Glutamatergic neuron (in vitro differentiated cells): ENCODE data around the gene COL19A1. TPM values are rescaled to one million over a fixed set of nuclear protein-coding genes. Genes with fewer than 3 reads are reported as not detected.
A peak's percentile ranks its signal among the peaks of the same experiment; 100 is the strongest.

ENCODE experiments used
- DNase-seq: peaks from one replicate; pipeline ENCODE4 v3.0.0; 2022
- H3K27ac Mint-ChIP-seq: one replicate; pipeline ENCODE4 v1.8.0; 2020; ENCODE audit warnings: mild to moderate bottlenecking, mixed read lengths, inconsistent platforms; ENCODE audit not compliant: unreplicated experiment
- H3K27me3 Mint-ChIP-seq: one replicate; pipeline ENCODE4 v1.8.0; 2020; ENCODE audit warnings: mild to moderate bottlenecking, moderate library complexity, mixed read lengths, inconsistent platforms; ENCODE audit not compliant: unreplicated experiment
- H3K36me3 Mint-ChIP-seq: one replicate; pipeline ENCODE4 v1.8.0; 2020; ENCODE audit warnings: mild to moderate bottlenecking, mixed read lengths, inconsistent platforms; ENCODE audit not compliant: unreplicated experiment
- H3K4me1 Mint-ChIP-seq: one replicate; pipeline ENCODE4 v1.8.0; 2020; ENCODE audit warnings: mild to moderate bottlenecking, low read depth, mixed read lengths, inconsistent platforms; ENCODE audit not compliant: unreplicated experiment
- H3K4me3 Mint-ChIP-seq: one replicate; pipeline ENCODE4 v1.8.0; 2020; ENCODE audit warnings: mild to moderate bottlenecking, mixed read lengths, inconsistent platforms; ENCODE audit not compliant: unreplicated experiment
- H3K9me3 Mint-ChIP-seq: one replicate; pipeline ENCODE4 v1.8.0; 2020; ENCODE audit warnings: mild to moderate bottlenecking, moderate library complexity, mixed read lengths, inconsistent platforms; ENCODE audit not compliant: unreplicated experiment
- total RNA-seq: library from RNA; stranded (reverse); fragmentation: NEBNext Ultra II Directional; extraction: Animal tissue kit (Norgen Biotek cat#: 25700); gene quantifications from one replicate; pipeline ENCODE4 v1.2.1, GENCODE V29; 2021; ENCODE audit not compliant: unreplicated experiment
- TF ChIP-seq, protein P1 (sequence below): fragments of 200-600 bp; sonication (generic); IDR thresholded peaks from one replicate; pipeline ENCODE4 v1.5.0; 2021; ENCODE audit not compliant: partially characterized antibody, unreplicated experiment

COL19A1 gene
- total RNA-seq, 1 donor from 2014 or later: 0.78 TPM

DNA sequence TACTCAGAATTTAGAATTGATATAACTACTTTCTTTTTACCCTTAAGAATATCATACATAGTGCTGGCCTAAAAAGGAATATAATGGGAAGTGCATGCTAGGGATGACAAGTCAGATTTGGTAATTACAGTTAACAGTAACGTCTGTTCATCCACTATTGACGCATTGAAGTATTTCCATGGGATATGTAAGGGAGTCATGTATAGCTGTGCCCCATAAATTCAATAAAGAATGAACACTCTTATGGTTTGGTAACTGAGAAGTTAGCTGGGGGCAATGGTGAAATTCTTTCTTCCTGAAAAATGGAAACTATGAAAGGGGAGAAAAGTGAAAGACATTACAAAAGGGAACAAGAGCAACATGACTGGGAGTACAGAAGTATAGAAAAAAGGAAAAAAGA, 2.6 kb upstream of the COL19A1 start:
- Mint-ChIP-seq H3K4me3 (no peak overlapping the region), H3K27ac (no peak overlapping the region), H3K27me3 (peaks cover 4% of the 10 kb centered on the region), H3K36me3 (no peaks in the 10 kb centered on the region), H3K4me1 (peaks cover 14% of the 10 kb centered on the region), H3K9me3 (no peaks in the 10 kb centered on the region)
- TF ChIP-seq, protein P1, sequence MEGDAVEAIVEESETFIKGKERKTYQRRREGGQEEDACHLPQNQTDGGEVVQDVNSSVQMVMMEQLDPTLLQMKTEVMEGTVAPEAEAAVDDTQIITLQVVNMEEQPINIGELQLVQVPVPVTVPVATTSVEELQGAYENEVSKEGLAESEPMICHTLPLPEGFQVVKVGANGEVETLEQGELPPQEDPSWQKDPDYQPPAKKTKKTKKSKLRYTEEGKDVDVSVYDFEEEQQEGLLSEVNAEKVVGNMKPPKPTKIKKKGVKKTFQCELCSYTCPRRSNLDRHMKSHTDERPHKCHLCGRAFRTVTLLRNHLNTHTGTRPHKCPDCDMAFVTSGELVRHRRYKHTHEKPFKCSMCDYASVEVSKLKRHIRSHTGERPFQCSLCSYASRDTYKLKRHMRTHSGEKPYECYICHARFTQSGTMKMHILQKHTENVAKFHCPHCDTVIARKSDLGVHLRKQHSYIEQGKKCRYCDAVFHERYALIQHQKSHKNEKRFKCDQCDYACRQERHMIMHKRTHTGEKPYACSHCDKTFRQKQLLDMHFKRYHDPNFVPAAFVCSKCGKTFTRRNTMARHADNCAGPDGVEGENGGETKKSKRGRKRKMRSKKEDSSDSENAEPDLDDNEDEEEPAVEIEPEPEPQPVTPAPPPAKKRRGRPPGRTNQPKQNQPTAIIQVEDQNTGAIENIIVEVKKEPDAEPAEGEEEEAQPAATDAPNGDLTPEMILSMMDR: no peak
- DNase-seq: no peak

DNA sequence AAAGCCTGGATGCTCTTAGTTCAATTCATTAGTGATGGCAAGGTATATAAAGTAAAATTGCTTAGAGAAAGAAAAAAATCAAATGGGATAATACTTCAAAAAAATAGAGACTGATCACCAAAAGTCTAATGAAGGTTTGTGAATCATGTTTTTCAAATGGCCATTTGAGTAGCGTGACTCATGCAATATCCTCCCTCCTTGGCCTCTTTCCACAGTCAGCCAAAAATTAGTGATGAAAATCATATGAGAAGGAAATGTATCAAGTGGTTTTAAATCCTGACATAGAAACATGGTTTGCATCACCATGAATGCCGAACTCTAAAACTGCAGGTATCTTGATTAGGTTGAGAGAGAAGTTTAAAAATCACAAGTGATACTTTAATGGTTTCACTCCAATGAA, 1.2 kb upstream of the COL19A1 start:
- peaks cover 4% of the 10 kb centered on the region for H3K27me3 Mint-ChIP-seq
- TF ChIP-seq, protein P1: no peak

DNA sequence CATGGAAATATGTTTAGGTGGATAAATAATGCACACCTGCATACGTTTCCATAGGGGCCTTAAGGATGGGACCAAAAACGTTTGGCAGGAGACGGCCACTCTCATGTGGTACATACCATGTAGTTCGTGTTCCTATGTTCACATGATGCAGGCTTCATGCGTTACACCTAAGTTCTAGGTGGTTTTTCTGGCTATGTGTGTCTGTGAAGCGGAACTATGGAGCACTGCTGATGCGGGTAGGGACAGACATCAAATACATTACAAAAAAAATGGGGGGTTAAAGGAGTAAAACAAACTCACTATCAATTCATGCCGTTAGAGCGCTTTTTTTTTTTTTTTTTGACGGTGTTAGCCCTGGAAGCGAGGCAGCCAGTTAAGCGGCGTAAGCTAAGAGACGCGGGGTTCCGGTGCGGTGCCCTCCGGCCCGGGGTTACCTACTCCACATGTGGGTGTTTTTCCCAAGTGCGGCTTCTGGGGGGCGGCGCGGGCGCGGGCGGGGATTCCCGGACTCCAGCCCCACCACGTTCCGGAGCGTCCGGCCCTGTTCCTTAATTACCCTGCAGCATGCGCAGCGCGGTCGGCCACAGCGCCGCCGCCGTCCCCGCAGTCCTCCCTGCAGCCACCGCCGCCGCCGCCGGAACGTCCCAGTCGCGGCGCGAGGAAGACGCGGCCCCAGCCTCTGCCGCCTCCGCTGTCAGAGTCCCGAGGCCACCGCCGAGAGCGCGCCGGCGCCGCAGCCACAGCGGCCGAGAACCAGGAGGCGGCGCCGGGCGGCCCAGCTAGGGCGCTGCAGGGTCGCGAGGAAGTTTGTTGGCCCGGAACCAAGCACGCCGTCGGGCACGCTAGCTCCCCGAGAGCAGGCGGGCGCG, 648 bp downstream of the COL19A1 start:
- Mint-ChIP-seq H3K4me3 (peak overlapping the region; percentile 93), H3K9me3 (no peaks in the 10 kb centered on the region), H3K27me3 (peaks cover 4% of the 10 kb centered on the region), H3K4me1 (peaks cover 27% of the 10 kb centered on the region), H3K27ac (peak overlapping the region; percentile 5), H3K36me3 (no peaks in the 10 kb centered on the region)
- DNase-seq: peak; percentile 87
- TF ChIP-seq, protein P1: no peak

More for the DNA sequence above, 1.2 kb upstream of the COL19A1 start:
- Mint-ChIP-seq H3K9me3 (no peaks in the 10 kb centered on the region), H3K36me3 (no peaks in the 10 kb centered on the region), H3K4me3 (no peak overlapping the region), H3K27ac (no peak overlapping the region), H3K4me1 (peaks cover 18% of the 10 kb centered on the region)
- no peak for DNase-seq

DNA sequence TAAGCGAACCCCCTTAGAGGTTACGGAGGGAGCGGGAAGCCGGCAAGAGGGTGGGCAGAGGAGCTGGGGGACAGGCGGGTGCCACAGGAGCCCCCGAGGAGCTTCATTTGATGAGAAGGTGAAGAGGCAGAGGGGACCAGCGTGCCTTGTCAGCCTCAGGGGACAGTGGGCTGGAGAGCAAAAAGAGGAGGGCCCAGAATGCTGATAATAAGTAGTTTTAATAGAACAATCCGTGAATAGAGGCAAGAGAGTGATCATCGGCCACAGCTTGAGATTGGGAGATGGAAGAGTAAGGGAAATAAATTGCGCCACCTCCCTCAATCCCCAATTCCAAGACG, 1.3 kb downstream of the COL19A1 start:
- TF ChIP-seq, protein P1: no peak
- no peak for DNase-seq
- Mint-ChIP-seq H3K27ac (no peak overlapping the region), H3K36me3 (no peaks in the 10 kb centered on the region), H3K27me3 (peaks cover 4% of the 10 kb centered on the region), H3K4me1 (peaks cover 27% of the 10 kb centered on the region), H3K4me3 (peak overlapping the region; percentile 83), H3K9me3 (no peaks in the 10 kb centered on the region)

DNA sequence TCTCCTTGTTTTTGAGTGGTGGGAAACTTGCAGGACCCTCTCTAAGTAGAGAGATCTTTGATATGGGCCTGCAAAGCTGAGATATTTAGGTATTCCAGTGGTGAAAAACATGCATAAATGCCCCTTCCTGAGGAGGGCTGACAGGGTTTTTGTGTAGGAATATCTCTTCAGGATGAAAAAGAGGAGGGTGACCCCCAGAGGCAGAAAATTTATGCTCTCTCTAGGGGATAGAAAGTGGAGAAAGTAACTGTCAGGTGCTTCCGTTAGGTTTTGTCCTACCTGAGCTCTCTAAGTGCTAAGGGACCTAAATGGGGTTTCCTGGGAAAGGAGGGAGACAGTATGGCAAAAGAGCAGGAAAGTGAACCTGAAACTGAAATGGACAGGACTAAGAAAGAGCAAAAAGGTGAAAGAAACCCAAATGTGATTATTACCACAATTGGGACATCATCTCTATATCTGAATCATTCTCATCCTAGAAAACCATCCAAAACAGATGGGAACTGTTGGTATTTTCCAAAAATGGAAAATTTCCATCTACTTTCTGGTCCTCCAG, 2.0 kb downstream of the COL19A1 start:
- TF ChIP-seq, protein P1: no peak
- Mint-ChIP-seq H3K4me1 (peaks cover 27% of the 10 kb centered on the region), H3K9me3 (no peaks in the 10 kb centered on the region), H3K4me3 (peak overlapping the region; percentile 83), H3K27ac (no peak overlapping the region), H3K36me3 (no peaks in the 10 kb centered on the region), H3K27me3 (peaks cover 4% of the 10 kb centered on the region)
- DNase-seq: no peak
